ENCODE measurements around the gene LPP.

LPP gene

DNA sequence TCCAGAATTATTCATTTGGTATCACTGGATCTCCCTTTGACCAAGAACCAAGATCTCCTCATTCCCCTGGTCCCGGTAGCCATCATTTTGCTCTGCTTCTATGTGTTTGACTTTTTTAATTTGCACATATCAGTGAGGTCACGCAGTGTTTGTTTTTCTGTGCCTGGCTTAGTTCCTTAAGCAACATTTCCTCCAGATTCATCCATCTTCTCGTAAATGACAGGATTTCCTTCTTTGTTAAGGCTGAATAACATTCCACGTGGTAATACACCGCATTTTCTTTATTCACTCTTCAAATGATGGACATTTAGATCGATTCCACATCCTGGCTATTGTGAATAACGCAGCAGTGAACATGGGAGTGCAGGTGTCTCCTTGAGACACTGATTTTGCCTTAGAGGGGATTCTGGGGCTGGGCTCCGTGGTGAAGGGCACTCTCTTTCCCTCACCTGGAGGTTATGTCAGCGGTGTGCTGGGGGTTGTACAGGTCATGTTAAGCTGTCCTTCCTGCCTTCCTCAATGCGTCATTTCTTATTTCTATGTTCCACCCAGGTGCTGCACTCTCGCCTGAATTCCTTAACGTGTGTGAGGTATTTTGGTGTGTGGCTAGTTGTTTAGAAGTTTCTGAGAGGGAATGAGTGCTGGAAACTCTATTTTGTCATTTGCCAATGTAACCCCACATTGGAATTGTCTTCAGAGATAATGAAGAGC, 212.2 kb downstream of the LPP start:
- no peak for DNase-seq (ENCODE audit: low read depth)

DNA sequence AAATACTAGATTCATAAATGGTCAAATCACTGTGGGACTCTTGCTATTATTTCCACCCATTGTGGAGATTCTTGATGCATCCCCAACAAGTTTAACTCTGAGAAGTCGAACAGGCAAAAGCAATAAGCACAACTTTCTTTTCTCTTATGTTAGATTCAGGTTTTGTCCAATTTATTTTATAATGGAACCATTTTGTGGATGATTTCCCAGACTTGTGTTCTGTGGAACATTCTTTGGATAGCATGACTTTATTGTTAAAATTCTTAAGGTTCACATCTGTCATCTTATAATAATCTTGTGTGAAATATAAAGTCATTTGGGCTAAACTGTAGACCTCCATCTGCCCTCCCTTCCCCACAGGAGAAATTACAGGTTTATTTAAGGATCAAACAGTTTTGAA, 213.7 kb downstream of the LPP start:
- H3K4me3 ChIP-seq (ENCODE audit: low read depth, low read length), result no peak overlapping the region
- no peak for DNase-seq (ENCODE audit: low read depth)

More for the DNA sequence above, 212.2 kb downstream of the LPP start:
- no peak overlapping the region for H3K4me3 ChIP-seq (ENCODE audit: low read depth, low read length)

DNA sequence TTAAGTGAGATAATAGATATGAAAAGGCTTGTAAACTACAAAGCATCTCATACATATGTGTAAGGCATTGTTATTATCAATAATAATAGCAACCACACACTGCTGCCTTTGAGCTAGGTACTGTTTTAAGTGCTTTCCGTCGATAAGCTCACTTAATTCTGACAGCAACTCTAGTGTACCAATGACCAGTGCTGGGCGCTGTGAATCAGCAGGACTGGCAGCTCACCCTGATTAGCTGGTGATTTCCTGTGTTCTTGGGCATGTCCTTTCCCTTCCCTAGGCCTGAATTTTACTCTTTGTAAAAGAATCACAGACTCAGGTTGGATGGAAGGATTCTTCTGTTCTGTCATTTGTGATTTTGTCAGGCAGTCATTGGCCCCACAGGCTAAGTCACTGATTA, 215.6 kb downstream of the LPP start:
- DNase-seq (ENCODE audit: low read depth), result no peak

DNA sequence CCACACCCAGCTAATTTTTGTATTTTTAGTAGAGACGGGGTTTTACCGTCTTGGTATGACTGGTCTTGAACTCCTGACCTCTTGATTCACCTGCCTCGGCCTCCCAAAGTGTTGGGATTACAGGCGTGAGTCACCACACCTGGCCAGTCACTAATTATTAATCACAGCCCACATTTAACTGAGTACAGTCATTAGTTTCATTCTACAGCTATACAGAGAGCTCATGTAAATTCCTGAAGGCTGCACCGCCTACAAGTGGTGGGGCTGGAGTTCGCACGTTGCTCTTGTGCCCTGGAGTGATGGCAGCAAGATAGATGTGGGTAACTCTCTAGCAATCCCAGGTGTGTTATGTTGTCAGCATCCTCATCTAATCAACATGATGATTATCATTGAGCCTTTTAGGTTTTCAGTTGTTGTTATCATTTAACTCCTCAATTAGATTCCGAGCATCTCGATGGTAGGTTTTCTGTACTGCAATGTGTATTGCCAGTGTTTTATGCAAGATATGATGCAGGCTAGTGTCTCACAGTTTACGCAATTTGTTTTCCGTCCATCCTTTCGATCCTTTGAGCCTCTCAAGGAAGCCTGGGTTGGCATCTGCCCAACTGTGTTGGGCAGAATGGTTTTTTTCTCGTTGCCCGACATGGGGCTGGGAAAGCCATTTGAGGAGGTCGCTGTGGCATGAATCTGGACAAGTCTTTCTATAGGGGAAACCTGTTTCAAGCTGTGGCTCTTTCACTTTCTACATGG, 216.3 kb downstream of the LPP start:
- no peak overlapping the region for H3K4me3 ChIP-seq (ENCODE audit: low read depth, low read length)
- DNase-seq (ENCODE audit: low read depth), result no peak

More for the DNA sequence above, 215.6 kb downstream of the LPP start:
- no peak overlapping the region for H3K4me3 ChIP-seq (ENCODE audit: low read depth, low read length)

DNA sequence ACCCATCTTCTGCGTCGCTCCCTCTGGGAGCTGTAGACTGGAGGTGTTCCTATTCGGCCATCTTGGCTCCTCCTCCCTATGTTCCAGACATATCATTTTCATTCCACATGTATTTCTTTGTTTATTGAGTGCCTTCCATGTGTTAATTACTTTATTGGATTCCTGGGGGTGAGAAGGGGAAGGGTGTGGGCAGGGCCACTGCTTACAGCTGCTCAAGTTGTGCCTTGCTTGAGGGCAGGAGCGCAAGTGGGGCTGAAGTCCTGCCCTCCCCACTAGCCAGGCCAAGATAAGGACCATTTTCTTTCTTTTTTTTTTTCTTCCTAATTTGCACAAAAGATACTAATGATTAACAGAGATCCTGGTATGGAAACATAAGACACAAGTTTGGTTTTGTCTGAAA, 224.8 kb downstream of the LPP start:
- DNase-seq (ENCODE audit: low read depth), result no peak
- no peak overlapping the region for H3K4me3 ChIP-seq (ENCODE audit: low read depth, low read length)

DNA sequence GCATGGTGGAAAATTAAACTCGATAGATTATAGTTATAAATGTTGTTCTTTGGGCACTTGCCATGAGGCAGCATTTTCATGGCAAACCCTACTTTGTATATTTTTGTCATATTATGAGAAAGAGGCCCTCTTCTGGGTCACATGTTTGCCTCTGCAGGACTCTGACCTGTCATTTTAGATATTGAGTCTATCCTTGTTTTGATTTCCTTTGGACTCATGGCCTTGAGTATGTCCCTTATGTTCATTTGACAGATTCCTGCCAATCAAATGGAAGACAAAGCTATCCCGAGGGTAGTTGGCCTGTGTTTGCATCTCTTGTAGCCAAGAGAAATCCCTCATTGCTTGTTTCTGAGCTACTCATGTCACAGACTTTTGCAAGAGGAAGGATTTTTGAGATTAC, 226.3 kb downstream of the LPP start:
- no peak overlapping the region for H3K4me3 ChIP-seq (ENCODE audit: low read depth, low read length)
- no peak for DNase-seq (ENCODE audit: low read depth)

DNA sequence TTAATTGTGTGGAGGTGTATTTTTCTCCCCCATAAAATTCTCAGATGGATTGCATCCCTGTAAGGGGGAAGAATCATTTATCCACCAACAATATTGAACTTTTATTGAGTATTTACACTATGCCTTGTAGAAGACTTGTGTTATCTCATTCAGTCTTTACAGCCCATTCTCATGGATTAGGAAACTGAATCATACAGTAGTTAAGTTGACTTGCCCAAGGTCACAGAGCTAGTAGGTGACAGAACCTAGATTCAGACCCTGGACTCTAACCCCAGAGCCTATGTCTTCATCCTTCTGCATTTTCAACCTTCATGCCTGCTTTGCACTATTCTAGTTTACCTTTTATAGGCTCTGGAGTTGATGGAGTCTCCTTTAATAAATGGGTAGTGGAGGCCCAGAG, 226.8 kb downstream of the LPP start:
- no peak for DNase-seq (ENCODE audit: low read depth)
- H3K4me3 ChIP-seq (ENCODE audit: low read depth, low read length), result no peak overlapping the region

DNA sequence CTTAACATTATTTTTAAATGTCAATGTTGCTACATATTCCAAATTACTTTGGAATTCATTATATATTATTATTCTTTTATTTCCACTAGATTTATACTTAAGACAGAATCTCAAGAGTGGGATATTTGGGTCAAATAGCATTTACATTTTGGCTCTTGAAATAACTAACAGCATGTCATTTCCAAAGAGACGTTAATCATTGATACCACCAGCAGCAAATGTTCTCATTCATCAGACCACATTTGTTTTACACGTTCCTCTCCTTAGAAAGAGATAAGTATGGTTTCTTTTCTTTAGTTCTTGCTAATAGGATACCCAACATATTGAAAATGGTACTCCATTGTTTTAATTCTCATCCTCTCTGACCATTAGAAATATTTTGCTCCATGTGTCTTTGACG, 229.8 kb downstream of the LPP start:
- no peak overlapping the region for H3K4me3 ChIP-seq (ENCODE audit: low read depth, low read length)
- no peak for DNase-seq (ENCODE audit: low read depth)

DNA sequence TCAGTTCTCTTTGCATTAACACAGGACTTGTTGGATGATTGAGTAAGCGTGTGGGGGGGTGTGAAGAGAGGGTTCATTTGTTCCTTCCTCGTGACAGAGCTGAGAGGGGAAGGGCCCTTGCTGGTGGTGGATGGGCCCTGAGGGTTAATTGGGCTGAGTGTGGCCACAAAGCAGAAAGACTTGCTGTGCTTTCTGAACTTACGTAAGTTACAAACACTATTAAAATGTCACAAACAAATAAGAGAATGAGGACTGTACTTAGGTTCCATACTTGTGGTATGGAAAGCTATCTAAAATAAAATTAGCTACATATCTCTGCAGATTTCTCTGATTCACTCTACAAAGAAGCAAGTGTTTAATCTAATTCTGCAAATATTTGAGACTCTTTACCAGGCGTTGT, 231.3 kb downstream of the LPP start:
- no peak overlapping the region for H3K4me3 ChIP-seq (ENCODE audit: low read depth, low read length)
- no peak for DNase-seq (ENCODE audit: low read depth)

DNA sequence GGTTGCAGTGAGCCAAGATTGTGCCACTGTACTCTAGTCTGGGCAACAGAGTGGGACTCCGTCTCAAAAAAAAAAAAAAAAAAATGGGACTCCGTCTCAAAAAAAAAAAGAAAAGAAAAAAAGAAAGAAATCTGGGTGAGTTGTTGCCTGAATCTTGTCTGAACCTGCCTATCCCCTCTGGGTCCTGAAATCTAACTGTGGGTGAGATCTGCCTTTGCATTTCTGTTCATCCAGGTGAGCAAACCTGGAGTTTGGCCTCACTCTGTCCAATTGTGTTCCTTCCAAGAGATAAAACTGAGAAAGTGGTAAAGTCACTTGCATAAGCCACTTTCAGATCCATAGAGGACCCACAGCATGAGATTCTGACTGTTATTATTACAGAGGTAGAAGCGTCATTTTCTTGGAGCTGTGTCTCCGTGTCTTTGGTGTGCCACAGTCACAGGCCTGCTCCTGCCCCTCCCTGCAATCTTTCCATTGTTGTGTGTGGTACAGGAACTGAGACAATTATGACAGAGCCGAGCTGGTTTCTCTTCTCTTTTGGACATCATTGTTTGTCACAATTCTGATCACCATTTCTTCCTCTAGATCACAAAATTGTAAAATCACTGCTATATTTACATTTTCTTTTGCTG, 235.9 kb downstream of the LPP start:
- no peak overlapping the region for H3K4me3 ChIP-seq (ENCODE audit: low read depth, low read length)
- no peak for DNase-seq (ENCODE audit: low read depth)

DNA sequence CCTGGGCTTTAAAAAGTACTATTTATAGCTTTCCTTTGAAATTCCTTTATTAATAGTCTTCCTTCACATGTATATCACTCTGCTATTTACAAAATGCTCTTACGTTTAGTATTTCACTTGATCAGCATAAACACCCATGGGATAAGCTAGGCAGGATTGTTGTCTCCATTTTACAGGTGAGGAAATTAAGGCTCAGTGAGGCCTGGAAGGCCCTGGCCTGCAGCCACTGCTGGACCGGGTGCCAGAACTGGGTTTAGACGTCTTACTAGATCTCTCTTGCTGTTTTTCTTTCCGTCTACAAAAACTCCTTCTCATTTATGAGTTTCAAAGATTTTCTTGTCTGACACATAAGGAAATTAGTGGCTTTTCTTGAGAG, 236.4 kb downstream of the LPP start:
- no peak overlapping the region for H3K4me3 ChIP-seq (ENCODE audit: low read depth, low read length)
- no peak for DNase-seq (ENCODE audit: low read depth)

DNA sequence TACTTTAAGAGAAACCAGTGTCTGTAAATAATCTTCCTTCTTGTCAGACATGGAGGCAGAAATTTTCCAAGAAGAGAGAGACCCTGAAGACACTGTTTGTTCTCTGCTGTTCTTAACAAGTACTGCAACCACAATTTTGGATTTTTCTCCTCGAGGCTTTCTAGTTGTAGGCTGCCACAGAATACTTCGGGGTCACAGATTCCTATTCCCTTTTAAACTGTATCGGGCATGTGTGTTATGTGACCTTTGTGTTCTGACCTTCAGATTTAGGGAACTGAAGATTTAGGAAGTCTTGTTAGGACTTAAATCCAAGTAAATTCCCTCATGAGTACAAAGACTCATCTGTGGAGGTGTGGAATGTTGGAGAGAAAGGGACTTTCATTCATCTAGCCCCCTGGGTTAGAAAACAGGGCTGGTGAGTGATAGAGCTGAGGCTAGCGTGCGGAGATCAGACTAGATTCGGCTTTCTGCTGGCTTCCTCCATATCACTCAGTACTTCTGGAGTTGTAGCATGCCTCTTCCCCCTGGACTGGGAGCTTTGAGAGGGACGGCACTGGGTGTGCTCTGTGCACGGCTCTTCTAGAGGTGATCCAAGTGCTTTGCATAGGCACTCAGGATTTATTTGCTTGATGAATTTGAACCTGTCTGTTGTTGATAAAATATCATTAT, 237.0 kb downstream of the LPP start:
- no peak overlapping the region for H3K4me3 ChIP-seq (ENCODE audit: low read depth, low read length)
- no peak for DNase-seq (ENCODE audit: low read depth)

DNA sequence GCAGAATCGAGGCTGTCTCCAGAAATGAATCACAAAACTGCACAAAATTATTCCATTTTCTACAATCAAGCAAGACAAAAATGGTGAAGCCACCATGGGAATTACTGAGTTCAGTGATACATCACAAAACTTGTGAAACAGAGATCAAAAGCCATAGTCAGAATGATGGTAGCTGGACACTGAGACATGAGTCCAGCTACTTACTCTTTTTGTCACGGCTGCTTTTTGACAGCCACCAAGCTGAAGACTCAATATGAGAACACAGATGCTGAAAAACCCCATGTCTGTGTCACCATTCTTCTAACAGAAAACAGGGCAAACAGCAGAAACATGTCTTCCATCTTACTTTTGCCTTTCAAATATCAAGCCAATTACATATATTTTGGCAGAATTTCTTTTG, 237.6 kb downstream of the LPP start:
- DNase-seq (ENCODE audit: low read depth), result no peak
- H3K4me3 ChIP-seq (ENCODE audit: low read depth, low read length), result no peak overlapping the region

DNA sequence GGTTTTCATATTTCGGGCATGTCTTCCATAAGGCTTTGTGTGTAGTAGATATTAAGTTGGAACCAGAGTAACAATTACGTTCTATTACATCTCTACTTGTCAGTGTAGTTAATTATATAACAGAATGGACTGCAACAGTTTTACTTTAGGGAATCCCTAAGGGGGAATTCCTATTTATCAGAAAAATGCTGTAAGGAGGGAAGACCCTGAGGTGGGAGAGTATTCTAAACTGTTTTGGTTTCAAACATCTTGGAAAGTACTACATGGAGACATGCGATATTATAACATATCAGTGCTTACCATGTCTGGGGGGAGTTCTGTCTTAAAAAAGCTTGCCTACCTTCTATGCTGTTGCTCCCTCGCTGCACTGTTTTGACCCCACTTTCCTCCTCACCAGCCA, 238.1 kb downstream of the LPP start:
- H3K4me3 ChIP-seq (ENCODE audit: low read depth, low read length), result no peak overlapping the region
- no peak for DNase-seq (ENCODE audit: low read depth)

DNA sequence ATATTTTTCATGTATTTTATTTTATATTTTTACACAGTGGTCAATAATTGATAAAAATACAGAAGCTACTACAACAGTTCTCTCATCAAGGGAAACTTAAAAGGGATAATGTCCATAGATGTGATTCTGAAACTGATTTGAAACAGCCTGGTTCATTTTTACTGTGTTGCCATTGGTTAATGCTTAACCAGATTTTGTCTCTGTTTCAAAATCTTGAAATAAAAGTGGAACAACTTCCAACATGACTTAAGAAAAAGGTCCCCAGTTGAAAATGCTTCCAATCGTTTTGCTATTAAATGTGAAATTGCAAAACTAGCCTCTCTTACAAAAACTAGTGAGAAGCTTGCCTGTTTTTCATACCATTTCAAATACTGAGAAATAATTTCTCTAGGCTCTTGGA, 240.7 kb downstream of the LPP start:
- DNase-seq (ENCODE audit: low read depth), result no peak
- H3K4me3 ChIP-seq (ENCODE audit: low read depth, low read length), result no peak overlapping the region

DNA sequence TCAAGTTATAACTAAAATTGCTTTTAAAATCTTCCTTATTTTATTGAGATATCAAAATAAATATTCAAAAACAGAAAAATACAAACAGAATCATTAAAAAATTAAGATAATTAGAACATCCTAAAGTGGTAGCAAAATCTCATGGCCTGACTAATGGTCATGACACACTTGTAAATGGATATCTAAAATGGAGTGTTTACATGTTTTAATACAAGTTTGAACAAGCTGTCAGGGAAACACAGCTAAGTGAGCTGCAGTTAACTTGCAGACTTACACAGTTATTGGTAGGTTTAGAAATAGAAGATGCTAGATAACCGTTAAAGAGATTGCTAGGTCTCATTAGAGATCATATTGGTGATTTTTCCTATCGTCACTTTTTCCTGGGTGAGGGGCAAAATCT, 242.3 kb downstream of the LPP start:
- H3K4me3 ChIP-seq (ENCODE audit: low read depth, low read length), result no peak overlapping the region
- DNase-seq (ENCODE audit: low read depth), result no peak

DNA sequence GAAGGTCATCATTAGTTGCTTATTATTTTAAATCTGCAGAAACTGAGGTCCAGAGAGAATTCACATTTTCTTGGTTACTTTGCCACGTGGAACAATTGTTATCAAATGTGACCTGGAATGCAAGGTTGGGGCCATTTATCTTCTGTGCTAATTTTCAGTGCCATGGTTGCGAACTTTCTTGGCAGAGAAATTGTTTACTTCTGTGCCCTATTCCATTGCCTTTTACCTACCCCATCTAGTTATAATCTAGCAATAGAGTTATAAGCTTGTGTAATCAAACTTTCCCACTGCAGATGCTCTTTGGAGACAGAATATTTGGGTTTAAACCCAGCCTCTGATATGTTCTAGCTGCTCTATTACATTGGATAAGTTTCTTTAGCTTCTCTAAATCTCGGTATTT, 242.9 kb downstream of the LPP start:
- DNase-seq (ENCODE audit: low read depth), result no peak
- no peak overlapping the region for H3K4me3 ChIP-seq (ENCODE audit: low read depth, low read length)

DNA sequence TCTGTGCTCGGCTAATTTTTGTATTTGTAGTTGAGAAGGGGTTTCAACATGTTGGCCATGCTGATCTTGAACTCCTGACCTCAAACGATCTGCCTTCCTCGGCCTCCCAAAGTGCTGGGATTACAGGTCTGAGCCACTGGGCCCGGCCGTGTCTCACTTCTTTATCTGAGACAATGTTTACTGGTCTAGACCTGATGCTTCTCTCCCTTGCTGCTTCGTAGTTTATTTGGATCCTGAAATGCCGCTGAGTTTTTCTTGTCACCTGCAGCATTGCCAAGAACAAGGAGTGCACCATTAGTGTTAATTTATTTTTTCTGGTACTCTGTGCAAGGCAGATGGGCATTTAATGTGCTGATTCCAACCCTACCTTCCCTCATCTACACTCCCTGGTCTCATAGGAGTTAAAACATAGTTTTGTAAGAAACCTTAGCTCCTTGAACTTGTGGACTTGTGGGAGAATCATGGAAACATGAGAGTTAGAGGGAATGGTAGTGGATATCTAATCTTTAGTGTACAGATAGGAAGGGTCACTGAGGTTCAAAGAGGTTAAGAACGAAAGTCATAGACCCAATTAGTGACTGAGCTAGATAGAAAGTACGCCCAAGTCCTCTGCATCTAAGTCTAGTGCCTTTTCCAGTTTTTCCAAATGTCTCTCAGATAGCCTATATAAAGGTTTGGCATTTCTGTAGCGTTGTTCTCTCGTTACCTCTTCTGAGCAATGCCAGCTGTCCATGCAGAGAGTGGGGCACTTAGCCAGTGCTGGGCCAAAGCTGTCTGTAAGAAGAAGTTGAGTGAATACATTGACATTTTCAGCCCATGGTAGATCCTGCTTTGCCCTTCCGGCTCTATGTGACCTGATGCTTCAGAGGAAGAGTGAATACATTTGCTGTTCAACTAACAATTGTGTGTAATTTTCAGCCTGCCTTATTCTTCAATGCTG, 244.1 kb downstream of the LPP start:
- DNase-seq (ENCODE audit: low read depth), result no peak
- no peak overlapping the region for H3K4me3 ChIP-seq (ENCODE audit: low read depth, low read length)

DNA sequence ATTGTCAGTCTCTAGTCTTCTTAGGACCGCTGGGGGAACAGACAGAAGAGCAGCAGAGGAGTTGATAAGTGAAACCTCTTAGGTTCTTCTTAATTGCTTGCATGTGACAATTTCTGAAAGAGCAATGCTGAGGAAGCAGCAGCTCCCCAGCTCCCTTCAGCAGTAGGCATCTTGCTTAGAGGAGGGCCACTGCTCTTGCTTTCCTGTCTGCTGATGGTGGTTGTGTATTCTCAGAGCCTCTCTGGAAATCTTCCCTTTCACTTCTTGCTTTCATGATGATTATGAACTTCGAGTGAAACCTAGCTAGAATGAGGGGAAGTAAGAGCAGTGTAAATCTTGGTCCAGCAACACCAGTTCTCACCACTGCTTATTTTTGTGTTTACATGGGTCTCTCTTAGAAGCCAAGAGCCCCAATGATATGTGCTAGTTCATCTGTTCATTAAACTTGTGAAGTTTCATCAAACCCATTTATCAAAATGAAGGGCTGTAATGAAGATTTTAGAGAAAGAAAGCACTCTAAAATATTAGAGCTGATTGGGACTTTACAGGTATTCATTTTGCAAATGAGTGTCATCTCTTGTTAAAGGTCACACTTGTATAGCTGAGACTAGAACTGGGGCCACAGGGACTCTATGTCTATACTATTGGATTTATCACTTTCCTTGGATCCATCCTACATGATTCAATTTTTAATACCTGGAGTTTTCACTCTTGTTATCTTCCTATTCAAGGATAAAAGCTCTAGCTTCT, 246.7 kb downstream of the LPP start:
- no peak for DNase-seq (ENCODE audit: low read depth)

More for the DNA sequence above, 246.7 kb downstream of the LPP start:
- no peak overlapping the region for H3K4me3 ChIP-seq (ENCODE audit: low read depth, low read length)

Measured in skeletal muscle cell (primary cell).